Panc1 (cell line): Measurements from ENCODE around the gene REXO4.

Experiments
- POLR2AphosphoS5 ChIP-seq: IDR thresholded peaks from 2 replicates; pipeline ENCODE4 v1.6.1; 2012; ENCODE audit warnings: mild to moderate bottlenecking, low read depth, low read length, moderate library complexity
- REST ChIP-seq, 2 experiments: IDR thresholded peaks; 2 replicates each; pipeline ENCODE4 v1.6.1; 2011 to 2012; ENCODE audit warnings: low read depth in 2 of 2, control low read depth in 1 of 2, low read length in 1 of 2, mild to moderate bottlenecking in 1 of 2, moderate library complexity in 1 of 2; ENCODE audit not compliant: insufficient read depth in 1 of 2
- SIN3A ChIP-seq: IDR thresholded peaks from 2 replicates; pipeline ENCODE4 v1.6.1; 2012; ENCODE audit warnings: low read depth, mild to moderate bottlenecking, low read length, moderate library complexity, borderline replicate concordance; ENCODE audit not compliant: insufficient read depth
- TCF7L2 ChIP-seq: IDR thresholded peaks from 2 replicates; pipeline ENCODE4 v1.6.1; 2011; ENCODE audit warnings: mild to moderate bottlenecking, low read depth, low read length, inconsistent platforms
- TF ChIP-seq, protein P1 (sequence below): fragments of 450-650 bp; IDR thresholded peaks from 2 replicates; pipeline ENCODE4 v1.5.1; 2017; ENCODE audit warnings: mild to moderate bottlenecking

GRCh38 chr9:133404454-133405002 is 13.3 kb downstream of the REXO4 start:
- TF ChIP-seq POLR2AphosphoS5 (no peak), REST (IDR thresholded peaks at IDR 0.05; ENCODE audit: insufficient read depth in 1 of 2, low read depth in 2 of 2, low read length in 1 of 2) (no peak), SIN3A (no peak), TCF7L2 (no peak)
- TF ChIP-seq, protein P1, sequence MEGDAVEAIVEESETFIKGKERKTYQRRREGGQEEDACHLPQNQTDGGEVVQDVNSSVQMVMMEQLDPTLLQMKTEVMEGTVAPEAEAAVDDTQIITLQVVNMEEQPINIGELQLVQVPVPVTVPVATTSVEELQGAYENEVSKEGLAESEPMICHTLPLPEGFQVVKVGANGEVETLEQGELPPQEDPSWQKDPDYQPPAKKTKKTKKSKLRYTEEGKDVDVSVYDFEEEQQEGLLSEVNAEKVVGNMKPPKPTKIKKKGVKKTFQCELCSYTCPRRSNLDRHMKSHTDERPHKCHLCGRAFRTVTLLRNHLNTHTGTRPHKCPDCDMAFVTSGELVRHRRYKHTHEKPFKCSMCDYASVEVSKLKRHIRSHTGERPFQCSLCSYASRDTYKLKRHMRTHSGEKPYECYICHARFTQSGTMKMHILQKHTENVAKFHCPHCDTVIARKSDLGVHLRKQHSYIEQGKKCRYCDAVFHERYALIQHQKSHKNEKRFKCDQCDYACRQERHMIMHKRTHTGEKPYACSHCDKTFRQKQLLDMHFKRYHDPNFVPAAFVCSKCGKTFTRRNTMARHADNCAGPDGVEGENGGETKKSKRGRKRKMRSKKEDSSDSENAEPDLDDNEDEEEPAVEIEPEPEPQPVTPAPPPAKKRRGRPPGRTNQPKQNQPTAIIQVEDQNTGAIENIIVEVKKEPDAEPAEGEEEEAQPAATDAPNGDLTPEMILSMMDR: no peak
